ENCODE measurements around the gene GAD1. TPM values are rescaled to one million over a fixed set of nuclear protein-coding genes. Genes with fewer than 3 reads are reported as not detected.
A peak's percentile ranks its signal among the peaks of the same experiment; 100 is the strongest.

Gene GAD1
- polyA plus RNA-seq, 1 donor: 0.34 TPM

GRCh38 chr2:170818036-170818751, 1.5 kb downstream of the GAD1 start:
- Histone ChIP-seq H3K4me1 (ENCODE audit: control insufficient read depth, insufficient read depth, low read length) (peaks cover 43% of the 10 kb centered on the region), H3K27me3 (ENCODE audit: control insufficient read depth, insufficient read depth, low read length) (peaks cover 100% of the 10 kb centered on the region), H3K9me3 (ENCODE audit: control insufficient read depth, low read depth, low read length) (peaks cover 16% of the 10 kb centered on the region), H3K36me3 (ENCODE audit: control insufficient read depth, insufficient read depth, low read length) (no peaks in the 10 kb centered on the region), H3K4me3 (ENCODE audit: low read length) (no peak overlapping the region), H3K27ac (ENCODE audit: low read length) (no peak overlapping the region)
- DNase-seq: peak in 1 of 2 donors; percentile 7
- WGBS (ENCODE audit: insufficient coverage, low lambda C conversion rate): no CpG with 5 or more reads among the region's 60 CpGs

GRCh38 chr2:170818752-170819470, 2.2 kb downstream of the GAD1 start:
- DNase-seq: no peak
- Histone ChIP-seq H3K27ac (ENCODE audit: low read length) (no peak overlapping the region), H3K36me3 (ENCODE audit: control insufficient read depth, insufficient read depth, low read length) (no peaks in the 10 kb centered on the region), H3K4me3 (ENCODE audit: low read length) (no peak overlapping the region), H3K9me3 (ENCODE audit: control insufficient read depth, low read depth, low read length) (peaks cover 22% of the 10 kb centered on the region), H3K4me1 (ENCODE audit: control insufficient read depth, insufficient read depth, low read length) (peaks cover 43% of the 10 kb centered on the region), H3K27me3 (ENCODE audit: control insufficient read depth, insufficient read depth, low read length) (peaks cover 99% of the 10 kb centered on the region)
- 10% methylated on average over 3 of the region's 30 CpGs for WGBS (ENCODE audit: insufficient coverage, low lambda C conversion rate)

- H3K4me1 ChIP-seq (ENCODE audit: control insufficient read depth, insufficient read depth, low read length): peaks cover 43% of the 10 kb centered on the region
Measured at GRCh38 chr2:170819680-170820664, 3.3 kb downstream of the GAD1 start.

GRCh38 chr2:170820757-170821530, 4.3 kb downstream of the GAD1 start:
- WGBS (ENCODE audit: insufficient coverage, low lambda C conversion rate): no CpG with 5 or more reads among the region's 18 CpGs
- H3K4me1 ChIP-seq (ENCODE audit: control insufficient read depth, insufficient read depth, low read length): peaks cover 41% of the 10 kb centered on the region
- peaks cover 97% of the 10 kb centered on the region for H3K27me3 ChIP-seq (ENCODE audit: control insufficient read depth, insufficient read depth, low read length)
- H3K36me3 ChIP-seq (ENCODE audit: control insufficient read depth, insufficient read depth, low read length): no peaks in the 10 kb centered on the region
- H3K4me3 ChIP-seq (ENCODE audit: low read length): no peak overlapping the region
- no peak overlapping the region for H3K27ac ChIP-seq (ENCODE audit: low read length)
- peaks cover 22% of the 10 kb centered on the region for H3K9me3 ChIP-seq (ENCODE audit: control insufficient read depth, low read depth, low read length)
- DNase-seq: peak in 1 of 2 donors; percentile 36

More at GRCh38 chr2:170819680-170820664, 3.3 kb downstream of the GAD1 start:
- peaks cover 22% of the 10 kb centered on the region for H3K9me3 ChIP-seq (ENCODE audit: control insufficient read depth, low read depth, low read length)
- peaks cover 98% of the 10 kb centered on the region for H3K27me3 ChIP-seq (ENCODE audit: control insufficient read depth, insufficient read depth, low read length)
- H3K36me3 ChIP-seq (ENCODE audit: control insufficient read depth, insufficient read depth, low read length): no peaks in the 10 kb centered on the region
- 20% methylated on average over 3 of the region's 45 CpGs for WGBS (ENCODE audit: insufficient coverage, low lambda C conversion rate)
- no peak overlapping the region for H3K4me3 ChIP-seq (ENCODE audit: low read length)
- DNase-seq: peak in 1 of 2 donors; percentile 40
- no peak overlapping the region for H3K27ac ChIP-seq (ENCODE audit: low read length)

- H3K4me1 ChIP-seq (ENCODE audit: control insufficient read depth, insufficient read depth, low read length): peaks cover 34% of the 10 kb centered on the region
- WGBS (ENCODE audit: insufficient coverage, low lambda C conversion rate): no CpG with 5 or more reads among the region's 40 CpGs
- H3K9me3 ChIP-seq (ENCODE audit: control insufficient read depth, low read depth, low read length): peaks cover 22% of the 10 kb centered on the region
- no peak overlapping the region for H3K4me3 ChIP-seq (ENCODE audit: low read length)
- no peak for DNase-seq
- no peak overlapping the region for H3K27ac ChIP-seq (ENCODE audit: low read length)
- no peaks in the 10 kb centered on the region for H3K36me3 ChIP-seq (ENCODE audit: control insufficient read depth, insufficient read depth, low read length)
- peaks cover 93% of the 10 kb centered on the region for H3K27me3 ChIP-seq (ENCODE audit: control insufficient read depth, insufficient read depth, low read length)
Measured at GRCh38 chr2:170821531-170822289, 5.0 kb downstream of the GAD1 start.

GRCh38 chr2:170822290-170823087, 5.8 kb downstream of the GAD1 start:
- Histone ChIP-seq H3K36me3 (ENCODE audit: control insufficient read depth, insufficient read depth, low read length) (no peaks in the 10 kb centered on the region), H3K4me3 (ENCODE audit: low read length) (no peak overlapping the region), H3K27ac (ENCODE audit: low read length) (no peak overlapping the region), H3K9me3 (ENCODE audit: control insufficient read depth, low read depth, low read length) (peaks cover 22% of the 10 kb centered on the region), H3K27me3 (ENCODE audit: control insufficient read depth, insufficient read depth, low read length) (peaks cover 93% of the 10 kb centered on the region), H3K4me1 (ENCODE audit: control insufficient read depth, insufficient read depth, low read length) (peaks cover 27% of the 10 kb centered on the region)
- peak in 1 of 2 donors; percentile 14 for DNase-seq
- WGBS (ENCODE audit: insufficient coverage, low lambda C conversion rate): 22% methylated on average over 4 of the region's 43 CpGs

GRCh38 chr2:170823088-170823897, 6.6 kb downstream of the GAD1 start:
- H3K9me3 ChIP-seq (ENCODE audit: control insufficient read depth, low read depth, low read length): peaks cover 22% of the 10 kb centered on the region
- WGBS (ENCODE audit: insufficient coverage, low lambda C conversion rate): no CpG with 5 or more reads among the region's 61 CpGs
- peaks cover 21% of the 10 kb centered on the region for H3K4me1 ChIP-seq (ENCODE audit: control insufficient read depth, insufficient read depth, low read length)
- H3K27me3 ChIP-seq (ENCODE audit: control insufficient read depth, insufficient read depth, low read length): peaks cover 91% of the 10 kb centered on the region
- no peak overlapping the region for H3K27ac ChIP-seq (ENCODE audit: low read length)
- H3K4me3 ChIP-seq (ENCODE audit: low read length): peak overlapping the region; percentile 21
- DNase-seq: peak in 1 of 2 donors; percentile 16
- H3K36me3 ChIP-seq (ENCODE audit: control insufficient read depth, insufficient read depth, low read length): no peaks in the 10 kb centered on the region

GRCh38 chr2:170823898-170824215, 7.2 kb downstream of the GAD1 start:
- Histone ChIP-seq H3K27me3 (ENCODE audit: control insufficient read depth, insufficient read depth, low read length) (peaks cover 91% of the 10 kb centered on the region), H3K4me1 (ENCODE audit: control insufficient read depth, insufficient read depth, low read length) (peaks cover 15% of the 10 kb centered on the region), H3K9me3 (ENCODE audit: control insufficient read depth, low read depth, low read length) (peaks cover 22% of the 10 kb centered on the region), H3K27ac (ENCODE audit: low read length) (no peak overlapping the region), H3K36me3 (ENCODE audit: control insufficient read depth, insufficient read depth, low read length) (no peaks in the 10 kb centered on the region), H3K4me3 (ENCODE audit: low read length) (no peak overlapping the region)
- DNase-seq: no peak
- no CpG with 5 or more reads among the region's 11 CpGs for WGBS (ENCODE audit: insufficient coverage, low lambda C conversion rate)
